K562 (cell line): ENCODE data around the gene PPP1R37. TPM values are rescaled to one million over a fixed set of nuclear protein-coding genes. Genes with fewer than 3 reads are reported as not detected.

Experiments used
- ATAC-seq: fragments of 200-7000 bp; cut with Tn5 transposase; 3 replicates; pipeline ENCODE4 v1.9.1; 2020; ENCODE audit warnings: moderate library complexity
- BruUV-seq: library from RNA; stranded (reverse); fragments of 400-500 nt; replicated peaks from 2 replicates; lab custom pipeline; 2021; lab: Mats Ljungman, UMichigan
- CTCF ChIA-PET: fragments of 300-600 bp; formaldehyde crosslinking; extraction: SDS; loops from one replicate; lab custom pipeline; 2021; ENCODE audit warnings: low intra/inter-chr PET ratio; lab: Yijun Ruan, JAX
- POLR2A ChIA-PET: fragments of 300-600, 350-650 bp; sonication (Branson Sonifier 250); formaldehyde crosslinking; extraction: SDS; loops from one replicate; lab custom pipeline; 2021; ENCODE audit warnings: antibody characterized with exemption, inconsistent platforms; lab: Yijun Ruan, JAX
- DNase-seq, 4 experiments: peaks; one replicate each; pipeline versions ENCODE4 v3.0.0 to v3.0.0-alpha.2; 2011 to 2018; ENCODE audit warnings: low spot score in 3 of 4, mixed read lengths in 3 of 4; ENCODE audit errors: extremely low read depth in 1 of 4
- FAIRE-seq: peaks from 2 replicates; lab custom pipeline; 2011; peaks lifted over from hg19 to GRCh38; lab: Jason Lieb, UNC
- H2AFZ ChIP-seq: 2 replicates; pipeline ENCODE4 v1.6.0; 2011; ENCODE audit warnings: low read depth, low read length, control low read depth, inconsistent platforms
- H3K27ac ChIP-seq: fragments of 200-600 bp; 3 replicates; pipeline ENCODE4 v1.8.0; 2011; ENCODE audit warnings: low read depth, mild to moderate bottlenecking, control low read depth, inconsistent platforms, low read length, moderate library complexity, mixed read lengths; ENCODE audit errors: extremely low read depth
- H3K27me3 ChIP-seq, 2 experiments: fragments of 300-600 bp in 1 of 2; 2 replicates in 1 of 2; 3 replicates in 1 of 2; pipeline versions ENCODE4 v1.6.0 to v1.8.0; 2011; ENCODE audit warnings: inconsistent platforms in 2 of 2, low read length in 2 of 2, mild to moderate bottlenecking in 1 of 2, mixed read lengths in 1 of 2, moderate library complexity in 1 of 2; ENCODE audit not compliant: control insufficient read depth in 2 of 2, insufficient read depth in 2 of 2
- H3K36me3 ChIP-seq: fragments of 300-600 bp; 3 replicates; pipeline ENCODE4 v1.8.0; 2011; ENCODE audit warnings: mild to moderate bottlenecking, low read length, inconsistent platforms; ENCODE audit not compliant: control insufficient read depth, insufficient read depth
- H3K4me1 ChIP-seq, 2 experiments: fragments of 200-600 bp in 1 of 2; replicated peaks in 1 of 2; 2 replicates in 1 of 2; 3 replicates in 1 of 2; pipeline versions ENCODE4 v1.5.1 to v1.8.0; 2011; ENCODE audit warnings: inconsistent platforms in 2 of 2, low read length in 2 of 2, mild to moderate bottlenecking in 1 of 2, mixed read lengths in 1 of 2, moderate library complexity in 1 of 2; ENCODE audit not compliant: control insufficient read depth in 2 of 2, insufficient read depth in 2 of 2
- H3K4me2 ChIP-seq: 2 replicates; pipeline ENCODE4 v1.6.1; 2011; ENCODE audit warnings: low read length, control low read depth, inconsistent platforms, mixed read lengths; ENCODE audit not compliant: insufficient read depth
- H3K4me3 ChIP-seq: fragments of 200-600 bp; sonication (generic), shearing (Covaris generic); 2 replicates; pipeline ENCODE4 v1.5.1; 2016; ENCODE audit warnings: control low read depth, inconsistent platforms
- H3K79me2 ChIP-seq: fragments of 200-600 bp; 3 replicates; pipeline ENCODE4 v1.8.0; 2011; ENCODE audit warnings: low read length, inconsistent platforms; ENCODE audit not compliant: control insufficient read depth, insufficient read depth
- H3K9ac ChIP-seq, 2 experiments: 2 replicates each; pipeline versions ENCODE4 v1.6.0 to v1.6.1; 2011; ENCODE audit warnings: low read depth in 2 of 2, low read length in 2 of 2, control low read depth in 1 of 2, inconsistent platforms in 1 of 2, mild to moderate bottlenecking in 1 of 2, mixed read lengths in 1 of 2; ENCODE audit not compliant: insufficient read depth in 1 of 2
- H3K9me1 ChIP-seq: one replicate; pipeline ENCODE4 v1.6.0; 2011; ENCODE audit warnings: inconsistent platforms, mild to moderate bottlenecking, low read length, moderate library complexity; ENCODE audit not compliant: control insufficient read depth, insufficient read depth
- H3K9me3 ChIP-seq: replicated peaks from 2 replicates; pipeline ENCODE4 v1.5.1; 2011; ENCODE audit warnings: low read depth, low read length, inconsistent platforms; ENCODE audit not compliant: control insufficient read depth, insufficient read depth
- H4K20me1 ChIP-seq: replicated peaks from 2 replicates; pipeline ENCODE4 v1.6.1; 2011; ENCODE audit warnings: low read length, inconsistent platforms, mixed read lengths; ENCODE audit not compliant: control insufficient read depth, insufficient read depth
- BRD9 ChIP-seq: fragments of 450-650 bp; IDR thresholded peaks from 2 replicates; pipeline ENCODE4 v1.6.1; 2018; ENCODE audit warnings: low read depth; ENCODE audit not compliant: partially characterized antibody
- DDX20 ChIP-seq: fragments of 450-650 bp; IDR thresholded peaks from 2 replicates; pipeline ENCODE4 v1.6.1; 2016; ENCODE audit warnings: missing genetic modification characterization, low read depth, mild to moderate bottlenecking, missing compliant biosample characterization, moderate library complexity
- GABPA ChIP-seq: fragments of 200-800 bp; sonication (Bioruptor generic); conservative IDR thresholded peaks from 2 replicates; pipeline ENCODE4 v1.6.1; 2016; ENCODE audit warnings: low read depth, missing genetic modification characterization, missing compliant biosample characterization
- KLF1 ChIP-seq: fragments of 450-650 bp; IDR thresholded peaks from 2 replicates; pipeline ENCODE4 v1.6.1; 2016; ENCODE audit warnings: missing genetic modification characterization, missing compliant biosample characterization
- MCM7 ChIP-seq, 2 experiments: fragments of 450-650 bp; IDR thresholded peaks; 2 replicates each; pipeline ENCODE4 v1.6.1; 2016 to 2018
- POLR2AphosphoS2 ChIP-seq: IDR thresholded peaks from 2 replicates; pipeline ENCODE4 v1.6.1; 2012; ENCODE audit warnings: low read length, improper control_type of control experiment
- POLR2G ChIP-seq: fragments of 200-400 bp; formaldehyde crosslinking; IDR thresholded peaks from 2 replicates; pipeline ENCODE4 v1.6.1; 2017; ENCODE audit warnings: low read depth, mild to moderate bottlenecking, antibody characterized with exemption, low read length, moderate library complexity
- RBM14 ChIP-seq: fragments of 200-400 bp; formaldehyde crosslinking; IDR thresholded peaks from 2 replicates; pipeline ENCODE4 v1.6.1; 2018; ENCODE audit warnings: low read depth, mild to moderate bottlenecking, low read length, moderate library complexity, borderline replicate concordance; ENCODE audit not compliant: insufficient read depth
- SMAD1 ChIP-seq: fragments of 150-350 bp; IDR thresholded peaks from 2 replicates; pipeline ENCODE4 v1.6.1; 2014; ENCODE audit warnings: low read length, low read depth; ENCODE audit not compliant: partially characterized antibody
- SRSF7 ChIP-seq: fragments of 200-400 bp; formaldehyde crosslinking; optimal IDR thresholded peaks from 2 replicates; pipeline ENCODE3; 2017; ENCODE audit warnings: mild to moderate bottlenecking, low read depth, low read length
- SRSF9 ChIP-seq: fragments of 200-400 bp; formaldehyde crosslinking; IDR thresholded peaks from 2 replicates; pipeline ENCODE4 v1.6.1; 2017; ENCODE audit warnings: low read depth, low read length, borderline replicate concordance
- TCF3 ChIP-seq: sonication (generic); formaldehyde crosslinking; IDR thresholded peaks from 2 replicates; pipeline ENCODE4 v1.4.0; 2020; ENCODE audit warnings: mild to moderate bottlenecking, missing genetic modification reagents
- TRIM24 ChIP-seq, 2 experiments: fragments of 450-650 bp; IDR thresholded peaks; 2 replicates each; pipeline ENCODE4 v1.6.1; 2016
- ZBTB7A ChIP-seq: IDR thresholded peaks from 2 replicates; pipeline ENCODE4 v1.6.1; 2011; ENCODE audit warnings: low read depth, mild to moderate bottlenecking, low read length, moderate library complexity, borderline replicate concordance; ENCODE audit not compliant: control insufficient read depth
- ZFX ChIP-seq: sonication (generic); formaldehyde crosslinking; IDR thresholded peaks from 2 replicates; pipeline ENCODE4 v1.8.0; 2022; ENCODE audit warnings: mild to moderate bottlenecking, missing genetic modification reagents, moderate library complexity
- ZNF3 ChIP-seq: fragments of 250-450 bp; sonication (Bioruptor Pico); IDR thresholded peaks from 2 replicates; pipeline ENCODE4 v1.5.0; 2021; ENCODE audit warnings: mild to moderate bottlenecking, moderate library complexity
- WGBS: fragments of 100-300 bp; shearing (Covaris generic); methylation state at CpG from one replicate; pipeline ENCODE4 v1.1.6; 2016; ENCODE audit warnings: low coverage, mixed read lengths; ENCODE audit not compliant: insufficient coverage; ENCODE audit errors: missing lambda C conversion rate; 5-methylcytosine and 5-hydroxymethylcytosine counted together
- in situ Hi-C: fragments of 300-500 bp; cut with MboI; formaldehyde crosslinking; loops from 4 replicates; pipeline ENCODE4 v1.15.0; 2018; ENCODE audit warnings: inconsistent platforms, mixed read lengths
- intact Hi-C: fragments of 100-400 bp; cut with micrococcal nuclease; formaldehyde crosslinking; loops from 2 replicates; pipeline ENCODE4 v1.14.2; 2022
- polyA plus RNA-seq, 8 experiments: library from polyadenylated mRNA; depleted of rRNA in 4 of 8; stranded (reverse) in 5 of 8; unstranded in 3 of 8; fragments of >200 nt; fragmentation: Nextera tagmentation in 2 of 8; fragmentation: Illumina TruSeq in 1 of 8; extraction: Ambion mirVana in 2 of 8; extraction: Trizol in 1 of 8; gene quantifications; 2 replicates each; pipeline versions ENCODE4 v1.2.1 to v1.2.3, GENCODE V29; 2011 to 2014; ENCODE audit warnings: inconsistent platforms in 1 of 8, missing spikeins in 1 of 8
- total RNA-seq, 7 experiments: library from RNA; depleted of rRNA in 6 of 7; stranded (reverse); fragments of >200 nt in 6 of 7; fragmentation: Illumina TruSeq in 2 of 7; extraction: Trizol in 2 of 7; gene quantifications; 2 replicates each; pipeline versions ENCODE4 v1.2.1 to v1.2.3, GENCODE V29; 2011 to 2021; ENCODE audit warnings: low replicate concordance in 1 of 7
- TF ChIP-seq, protein P1 (sequence below): IDR thresholded peaks from 2 replicates; pipeline ENCODE4 v1.6.1; 2011; ENCODE audit not compliant: insufficient read length; ENCODE audit errors: extremely low read depth

PPP1R37 gene
- total and polyA plus RNA-seq, 9 of the 15 experiments (the other 6 are each of a cell fraction or from before 2014, with no cell fraction given) = 0.04 to 20.3 (median 7.3) TPM

DNA sequence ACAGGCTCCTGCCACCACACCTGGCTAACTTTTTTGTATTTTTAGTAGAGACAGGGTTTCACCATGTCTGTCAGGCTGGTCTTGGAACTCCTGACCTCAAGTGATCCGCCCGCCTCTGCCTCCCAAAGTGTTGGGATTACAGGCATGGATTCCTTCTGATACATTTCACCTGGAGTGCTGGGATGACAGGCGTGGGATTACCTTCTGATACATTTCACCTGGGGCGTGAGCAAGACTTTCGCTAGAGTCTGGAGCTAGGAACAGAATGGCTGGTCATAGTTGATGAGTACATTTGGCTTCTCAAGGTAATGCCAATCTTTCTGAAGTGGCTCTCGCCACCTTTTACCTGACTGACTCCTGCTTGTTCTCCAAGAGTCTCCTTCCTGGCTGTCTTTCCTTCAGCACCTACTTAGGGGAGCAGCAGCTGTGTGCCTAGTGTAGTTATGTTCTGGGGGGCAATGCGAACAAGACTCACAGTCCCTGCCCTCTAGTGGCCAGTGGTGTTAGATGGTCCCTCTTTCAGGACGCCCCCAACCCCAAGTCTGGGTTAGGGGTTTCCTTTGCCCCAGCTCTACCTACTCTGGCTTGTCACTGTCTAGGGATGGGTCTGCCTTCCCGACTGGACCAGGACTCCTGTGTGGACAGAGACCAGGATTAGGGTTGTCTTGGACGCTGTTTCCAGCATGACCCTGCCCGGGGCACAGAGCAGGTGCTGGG lies 19.3 kb downstream of the PPP1R37 start:
- no peaks in the 10 kb centered on the region for H3K27me3 ChIP-seq
- WGBS = 90% methylated on average over 10 of the region's 11 CpGs
- H3K36me3 ChIP-seq = peaks cover 23% of the 10 kb centered on the region; the same call in 2 of the 3 replicates
- no peak overlapping the region for H2AFZ ChIP-seq
- peaks cover 5% of the 10 kb centered on the region for H3K9me1 ChIP-seq
- CTCF ChIA-PET = no interaction called here
- DNase-seq = no peak
- peaks cover 20% of the 10 kb centered on the region; the same call in 1 of the 2 replicates for H4K20me1 ChIP-seq
- no peak for TF ChIP-seq SRSF7
- TF ChIP-seq GABPA (tag) = no peak
- no peak for TF ChIP-seq DDX20 (tag)
- TF ChIP-seq ZFX = no peak
- no peak for TF ChIP-seq SRSF9
- TF ChIP-seq MCM7 (IDR thresholded peaks at IDR 0.05) = no peak
- no peak for TF ChIP-seq TRIM24 (IDR thresholded peaks at IDR 0.05)
- TF ChIP-seq, protein P1, sequence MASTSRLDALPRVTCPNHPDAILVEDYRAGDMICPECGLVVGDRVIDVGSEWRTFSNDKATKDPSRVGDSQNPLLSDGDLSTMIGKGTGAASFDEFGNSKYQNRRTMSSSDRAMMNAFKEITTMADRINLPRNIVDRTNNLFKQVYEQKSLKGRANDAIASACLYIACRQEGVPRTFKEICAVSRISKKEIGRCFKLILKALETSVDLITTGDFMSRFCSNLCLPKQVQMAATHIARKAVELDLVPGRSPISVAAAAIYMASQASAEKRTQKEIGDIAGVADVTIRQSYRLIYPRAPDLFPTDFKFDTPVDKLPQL = no peak
- TF ChIP-seq KLF1 (tag) = no peak
- no peak for TF ChIP-seq POLR2G
- no peak for TF ChIP-seq ZBTB7A
- no peak for TF ChIP-seq TCF3 (CRISPR knock-in tag)
- no peak for TF ChIP-seq POLR2AphosphoS2
- TF ChIP-seq ZNF3 = no peak
- no peak for TF ChIP-seq RBM14
- no peak for TF ChIP-seq BRD9
- TF ChIP-seq SMAD1 = no peak
- POLR2A ChIA-PET = interaction anchor here (0.5 to 1.4 kb wide), 6 partner anchors 9 to 135 kb away, joined by 3 to 6 read pairs (median 4); no protein-coding TSS in a partner anchor
- H3K4me1 ChIP-seq = peaks cover 8 to 26% of the 10 kb centered on the region in 2 experiments; a peak in 4 of 5 replicates
- H3K9ac ChIP-seq = 0 out of 4 replicates have a peak overlapping the region, but pooled peaks of 1 of the 2 experiments have one; percentile 22
- ATAC-seq = no peak
- H3K27ac ChIP-seq = no peak overlapping the region
- BruUV-seq = no TSS peak
- FAIRE-seq = no peak
- H3K9me3 ChIP-seq = no peaks in the 10 kb centered on the region
- peaks cover 82% of the 10 kb centered on the region for H3K79me2 ChIP-seq
- H3K4me3 ChIP-seq = no peak overlapping the region
- intact Hi-C loops (no loop called here), in situ Hi-C loops (no loop called here)
- H3K4me2 ChIP-seq = no peak overlapping the region
